Measurements from ENCODE around the gene MORC4.

MORC4 gene

GRCh38 chrX:106946464-106946863, 53.5 kb downstream of the MORC4 start:
- Histone ChIP-seq H3K4me2 (ENCODE audit: insufficient read depth, low read length, poor library complexity, severe bottlenecking) (no peak overlapping the region), H2BK5ac (ENCODE audit: low read length) (no peak overlapping the region), H3K4me1 (ENCODE audit: control insufficient read depth in 2 of 2, insufficient read depth in 1 of 2, low read depth in 1 of 2, low read length in 2 of 2) (peaks cover 0 to under 1% of the 10 kb centered on the region in 2 donors), H2BK120ac (ENCODE audit: low read depth, low read length) (no peak overlapping the region), H2BK15ac (ENCODE audit: low read length) (no peak overlapping the region), H2AK5ac (ENCODE audit: low read depth, low read length) (no peak overlapping the region), H3K9me3 (replicated peaks in 1 of 2; ENCODE audit: control insufficient read depth in 2 of 2, insufficient read depth in 1 of 2, low read depth in 1 of 2, low read length in 2 of 2) (no peaks in the 10 kb centered on the region), H3K18ac (ENCODE audit: low read length) (no peak overlapping the region), H3K23ac (ENCODE audit: low read depth, low read length, poor library complexity) (no peak overlapping the region), H3K27me3 (ENCODE audit: control insufficient read depth in 3 of 3, insufficient read depth in 3 of 3, low read depth in 1 of 3, low read length in 3 of 3) (no peaks in the 10 kb centered on the region), H3K4ac (ENCODE audit: low read length) (no peak overlapping the region), H3K27ac (replicated peaks; ENCODE audit: low read length) (no peak overlapping the region), H3K4me3 (ENCODE audit: low read length in 2 of 2) (no peak overlapping the region), H2AFZ (ENCODE audit: low read length) (no peak overlapping the region), H4K8ac (ENCODE audit: low read depth, low read length) (no peak overlapping the region), H3K79me1 (ENCODE audit: low read depth, low read length) (no peaks in the 10 kb centered on the region), H3K36me3 (replicated peaks in 1 of 2; ENCODE audit: control insufficient read depth in 2 of 2, insufficient read depth in 2 of 2, low read length in 2 of 2) (peaks cover 0 to 5% of the 10 kb centered on the region in 2 donors), H4K91ac (ENCODE audit: low read depth, low read length, poor library complexity) (no peak overlapping the region), H2BK12ac (ENCODE audit: low read length) (no peak overlapping the region), H3K9ac (ENCODE audit: low read depth, low read length, poor library complexity) (no peak overlapping the region), H3K14ac (ENCODE audit: low read length) (no peak overlapping the region)
- DNase-seq (ENCODE audit: low spot score), result no peak
- WGBS, 2 donors (ENCODE audit: extremely low coverage in 2 of 2, insufficient read length in 2 of 2, insufficient replicate concordance in 1 of 2), result no CpG with 5 or more reads among the region's 3 CpGs

- Histone ChIP-seq H2AK5ac (ENCODE audit: low read depth, low read length) (no peak overlapping the region), H2BK15ac (ENCODE audit: low read length) (no peak overlapping the region), H3K18ac (ENCODE audit: low read length) (no peak overlapping the region), H2AFZ (ENCODE audit: low read length) (no peak overlapping the region), H3K27ac (replicated peaks; ENCODE audit: low read length) (no peak overlapping the region), H3K4ac (ENCODE audit: low read length) (no peak overlapping the region), H3K23ac (ENCODE audit: low read depth, low read length, poor library complexity) (no peak overlapping the region), H3K4me3 (ENCODE audit: low read length in 2 of 2) (no peak overlapping the region), H3K9me3 (replicated peaks in 1 of 2; ENCODE audit: control insufficient read depth in 2 of 2, insufficient read depth in 1 of 2, low read depth in 1 of 2, low read length in 2 of 2) (no peaks in the 10 kb centered on the region), H3K36me3 (replicated peaks in 1 of 2; ENCODE audit: control insufficient read depth in 2 of 2, insufficient read depth in 2 of 2, low read length in 2 of 2) (peaks cover 0 to 6% of the 10 kb centered on the region in 2 donors), H3K14ac (ENCODE audit: low read length) (no peak overlapping the region), H3K4me2 (ENCODE audit: insufficient read depth, low read length, poor library complexity, severe bottlenecking) (no peak overlapping the region), H3K27me3 (ENCODE audit: control insufficient read depth in 3 of 3, insufficient read depth in 3 of 3, low read depth in 1 of 3, low read length in 3 of 3) (peaks cover 0 to 3% (median 0%) of the 10 kb centered on the region in 3 experiments), H2BK12ac (ENCODE audit: low read length) (no peak overlapping the region), H4K91ac (ENCODE audit: low read depth, low read length, poor library complexity) (no peak overlapping the region), H2BK5ac (ENCODE audit: low read length) (no peak overlapping the region), H4K8ac (ENCODE audit: low read depth, low read length) (no peak overlapping the region), H3K9ac (ENCODE audit: low read depth, low read length, poor library complexity) (no peak overlapping the region), H2BK120ac (ENCODE audit: low read depth, low read length) (no peak overlapping the region), H3K79me1 (ENCODE audit: low read depth, low read length) (no peaks in the 10 kb centered on the region), H3K4me1 (ENCODE audit: control insufficient read depth in 2 of 2, insufficient read depth in 1 of 2, low read depth in 1 of 2, low read length in 2 of 2) (peaks cover 0 to 7% of the 10 kb centered on the region in 2 donors)
- no peak for DNase-seq (ENCODE audit: low spot score)
- WGBS, 2 donors (ENCODE audit: extremely low coverage in 2 of 2, insufficient read length in 2 of 2, insufficient replicate concordance in 1 of 2), result no CpG with 5 or more reads among the region's 1 CpG
Measured at GRCh38 chrX:106940068-106940467, 59.9 kb downstream of the MORC4 start.

GRCh38 chrX:106939566-106939965, 60.4 kb downstream of the MORC4 start:
- Histone ChIP-seq H2BK5ac (ENCODE audit: low read length) (no peak overlapping the region), H3K79me1 (ENCODE audit: low read depth, low read length) (no peaks in the 10 kb centered on the region), H4K91ac (ENCODE audit: low read depth, low read length, poor library complexity) (no peak overlapping the region), H4K8ac (ENCODE audit: low read depth, low read length) (no peak overlapping the region), H3K27ac (replicated peaks; ENCODE audit: low read length) (no peak overlapping the region), H2BK12ac (ENCODE audit: low read length) (no peak overlapping the region), H2BK120ac (ENCODE audit: low read depth, low read length) (no peak overlapping the region), H2BK15ac (ENCODE audit: low read length) (no peak overlapping the region), H2AK5ac (ENCODE audit: low read depth, low read length) (no peak overlapping the region), H3K4me2 (ENCODE audit: insufficient read depth, low read length, poor library complexity, severe bottlenecking) (no peak overlapping the region), H3K14ac (ENCODE audit: low read length) (no peak overlapping the region), H3K23ac (ENCODE audit: low read depth, low read length, poor library complexity) (no peak overlapping the region), H3K36me3 (replicated peaks in 1 of 2; ENCODE audit: control insufficient read depth in 2 of 2, insufficient read depth in 2 of 2, low read length in 2 of 2) (peaks cover 0 to 6% of the 10 kb centered on the region in 2 donors), H3K4ac (ENCODE audit: low read length) (no peak overlapping the region), H3K9ac (ENCODE audit: low read depth, low read length, poor library complexity) (no peak overlapping the region), H3K18ac (ENCODE audit: low read length) (no peak overlapping the region), H3K4me1 (ENCODE audit: control insufficient read depth in 2 of 2, insufficient read depth in 1 of 2, low read depth in 1 of 2, low read length in 2 of 2) (peaks cover 0 to 7% of the 10 kb centered on the region in 2 donors), H2AFZ (ENCODE audit: low read length) (no peak overlapping the region), H3K9me3 (replicated peaks in 1 of 2; ENCODE audit: control insufficient read depth in 2 of 2, insufficient read depth in 1 of 2, low read depth in 1 of 2, low read length in 2 of 2) (no peaks in the 10 kb centered on the region), H3K27me3 (ENCODE audit: control insufficient read depth in 3 of 3, insufficient read depth in 3 of 3, low read depth in 1 of 3, low read length in 3 of 3) (peaks cover 0 to 3% (median 0%) of the 10 kb centered on the region in 3 experiments), H3K4me3 (ENCODE audit: low read length in 2 of 2) (no peak overlapping the region)
- DNase-seq (ENCODE audit: low spot score), result no peak
- WGBS, 2 donors (ENCODE audit: extremely low coverage in 2 of 2, insufficient read length in 2 of 2, insufficient replicate concordance in 1 of 2), result no CpG with 5 or more reads among the region's 3 CpGs

- H3K79me1 ChIP-seq (ENCODE audit: low read depth, low read length), result no peaks in the 10 kb centered on the region
- no peak overlapping the region for H2BK15ac ChIP-seq (ENCODE audit: low read length)
- no peak overlapping the region for H2BK12ac ChIP-seq (ENCODE audit: low read length)
- no peak overlapping the region for H3K4ac ChIP-seq (ENCODE audit: low read length)
- H3K27me3 ChIP-seq (ENCODE audit: control insufficient read depth in 3 of 3, insufficient read depth in 3 of 3, low read depth in 1 of 3, low read length in 3 of 3), result peaks cover 0 to 3% (median 0%) of the 10 kb centered on the region in 3 experiments
- no peak overlapping the region for H2BK5ac ChIP-seq (ENCODE audit: low read length)
- H3K4me3 ChIP-seq (ENCODE audit: low read length in 2 of 2), result no peak overlapping the region
- H3K14ac ChIP-seq (ENCODE audit: low read length), result no peak overlapping the region
- no peak overlapping the region for H3K23ac ChIP-seq (ENCODE audit: low read depth, low read length, poor library complexity)
- H3K36me3 ChIP-seq (replicated peaks in 1 of 2; ENCODE audit: control insufficient read depth in 2 of 2, insufficient read depth in 2 of 2, low read length in 2 of 2), result no peaks in the 10 kb centered on the region
- no peak overlapping the region for H3K27ac ChIP-seq (replicated peaks; ENCODE audit: low read length)
- no peak for DNase-seq (ENCODE audit: low spot score)
- H3K9ac ChIP-seq (ENCODE audit: low read depth, low read length, poor library complexity), result no peak overlapping the region
- H3K18ac ChIP-seq (ENCODE audit: low read length), result no peak overlapping the region
- H4K91ac ChIP-seq (ENCODE audit: low read depth, low read length, poor library complexity), result no peak overlapping the region
- no peak overlapping the region for H2BK120ac ChIP-seq (ENCODE audit: low read depth, low read length)
- H3K4me1 ChIP-seq (ENCODE audit: control insufficient read depth in 2 of 2, insufficient read depth in 1 of 2, low read depth in 1 of 2, low read length in 2 of 2), result peaks cover 0 to 7% of the 10 kb centered on the region in 2 donors
- H2AK5ac ChIP-seq (ENCODE audit: low read depth, low read length), result no peak overlapping the region
- no peak overlapping the region for H4K8ac ChIP-seq (ENCODE audit: low read depth, low read length)
- H2AFZ ChIP-seq (ENCODE audit: low read length), result no peak overlapping the region
- no peak overlapping the region for H3K4me2 ChIP-seq (ENCODE audit: insufficient read depth, low read length, poor library complexity, severe bottlenecking)
- H3K9me3 ChIP-seq (replicated peaks in 1 of 2; ENCODE audit: control insufficient read depth in 2 of 2, insufficient read depth in 1 of 2, low read depth in 1 of 2, low read length in 2 of 2), result no peaks in the 10 kb centered on the region
- no CpG with 5 or more reads among the region's 1 CpG for WGBS, 2 donors (ENCODE audit: extremely low coverage in 2 of 2, insufficient read length in 2 of 2, insufficient replicate concordance in 1 of 2)
Measured at GRCh38 chrX:106936246-106936645, 63.8 kb downstream of the MORC4 start.
